Activated naive CD8-positive, alpha-beta T cell treated with anti-CD3 and anti-CD28 coated beads, Interleukin-2, amount 50 U/mL, for 24 hours (primary cell): ENCODE results near the gene CLEC17A.
"Not testable (repeated sequence)": the region's sequence is repeated elsewhere in the genome, so short reads cannot be mapped to it uniquely, and the experiment has no call there.

Experiments
- ATAC-seq: fragments of 150-1000 bp; cut with Tn5 transposase; one replicate; pipeline ENCODE4 v1.10.0; 2021
- DNase-seq: peaks from one replicate; pipeline ENCODE4 v3.0.0; 2021
- H3K27ac Mint-ChIP-seq: one replicate; pipeline ENCODE4 v1.8.0; 2021; ENCODE audit warnings: mild to moderate bottlenecking, mixed read lengths
- H3K27me3 Mint-ChIP-seq: one replicate; pipeline ENCODE4 v1.8.0; 2021; ENCODE audit warnings: mixed read lengths
- H3K36me3 Mint-ChIP-seq: one replicate; pipeline ENCODE4 v1.8.0; 2021; ENCODE audit warnings: low read depth, mixed read lengths
- H3K4me1 Mint-ChIP-seq: one replicate; pipeline ENCODE4 v1.8.0; 2021; ENCODE audit warnings: mixed read lengths
- H3K4me3 Mint-ChIP-seq: one replicate; pipeline ENCODE4 v1.8.0; 2021; ENCODE audit warnings: mild to moderate bottlenecking, moderate library complexity, mixed read lengths
- H3K9me3 Mint-ChIP-seq: one replicate; pipeline ENCODE4 v1.8.0; 2021; ENCODE audit warnings: mixed read lengths

Gene CLEC17A

DNA sequence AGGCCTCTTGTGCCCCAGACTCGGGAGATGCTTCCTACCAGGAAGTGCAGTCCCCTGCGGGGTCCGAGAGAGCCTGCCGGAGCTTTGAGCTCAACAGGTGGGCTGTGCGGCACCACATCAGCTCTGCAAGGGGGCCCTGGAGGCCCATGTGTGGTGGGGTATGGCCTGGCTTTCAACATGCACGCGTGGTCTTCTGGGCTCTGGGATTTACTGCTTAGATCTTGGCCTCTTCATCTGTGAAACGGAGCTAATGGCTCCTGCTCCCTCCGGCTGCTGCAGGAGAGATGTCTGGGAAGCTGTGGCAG, 29.0 kb upstream of the CLEC17A start:
- H3K27ac Mint-ChIP-seq = peak overlapping the region; percentile 52

GRCh38 chr19:14554382-14554812, 28.5 kb upstream of the CLEC17A start:
- Mint-ChIP-seq H3K9me3 (no peaks in the 10 kb centered on the region), H3K4me1 (peaks cover 55% of the 10 kb centered on the region), H3K27me3 (no peaks in the 10 kb centered on the region), H3K4me3 (no peak overlapping the region), H3K36me3 (peaks cover 1% of the 10 kb centered on the region), H3K27ac (peak overlapping the region; percentile 12)
- no peak for ATAC-seq
- DNase-seq = no peak

More for the DNA sequence above, 29.0 kb upstream of the CLEC17A start:
- Mint-ChIP-seq H3K36me3 (peaks cover 1% of the 10 kb centered on the region), H3K4me3 (no peak overlapping the region), H3K27me3 (no peaks in the 10 kb centered on the region), H3K4me1 (peaks cover 55% of the 10 kb centered on the region), H3K9me3 (no peaks in the 10 kb centered on the region)
- DNase-seq (no peak), ATAC-seq (no peak)

GRCh38 chr19:14555918-14556661, 26.8 kb upstream of the CLEC17A start:
- DNase-seq (no peak), ATAC-seq (no peak)
- no peaks in the 10 kb centered on the region for H3K27me3 Mint-ChIP-seq
- H3K4me3 Mint-ChIP-seq = no peak overlapping the region
- H3K9me3 Mint-ChIP-seq = no peaks in the 10 kb centered on the region
- no peaks in the 10 kb centered on the region for H3K36me3 Mint-ChIP-seq
- H3K27ac Mint-ChIP-seq = no peak overlapping the region
- H3K4me1 Mint-ChIP-seq = peaks cover 49% of the 10 kb centered on the region

DNA sequence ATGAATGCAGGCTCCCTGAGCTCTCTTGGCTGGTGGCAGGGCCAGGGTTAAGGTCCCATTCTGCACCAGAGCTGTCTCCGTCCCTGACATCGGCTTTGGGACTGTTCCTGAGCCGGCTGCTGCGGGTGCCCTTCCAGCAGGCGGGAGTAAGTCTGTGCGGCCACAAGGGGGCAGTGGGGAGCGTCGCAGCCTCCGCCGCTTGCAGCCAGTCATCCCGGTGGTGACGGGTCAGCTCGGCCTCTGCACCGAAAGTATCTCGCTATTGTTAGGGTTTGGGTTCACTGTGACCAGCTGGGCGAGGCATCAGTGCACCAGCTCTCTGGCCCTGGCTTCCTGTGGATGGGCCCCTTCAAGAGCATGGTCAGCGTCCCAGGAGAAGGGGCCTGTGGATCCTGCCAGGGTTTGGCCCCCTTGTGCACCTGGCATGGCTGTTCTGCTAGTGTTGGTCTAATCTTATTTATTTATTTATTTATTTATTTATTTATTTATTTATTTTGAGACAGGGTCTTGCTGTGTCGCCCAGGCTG, 26.2 kb upstream of the CLEC17A start:
- H3K4me3 Mint-ChIP-seq = no peak overlapping the region
- H3K4me1 Mint-ChIP-seq = peaks cover 47% of the 10 kb centered on the region
- H3K27me3 Mint-ChIP-seq = no peaks in the 10 kb centered on the region

DNA sequence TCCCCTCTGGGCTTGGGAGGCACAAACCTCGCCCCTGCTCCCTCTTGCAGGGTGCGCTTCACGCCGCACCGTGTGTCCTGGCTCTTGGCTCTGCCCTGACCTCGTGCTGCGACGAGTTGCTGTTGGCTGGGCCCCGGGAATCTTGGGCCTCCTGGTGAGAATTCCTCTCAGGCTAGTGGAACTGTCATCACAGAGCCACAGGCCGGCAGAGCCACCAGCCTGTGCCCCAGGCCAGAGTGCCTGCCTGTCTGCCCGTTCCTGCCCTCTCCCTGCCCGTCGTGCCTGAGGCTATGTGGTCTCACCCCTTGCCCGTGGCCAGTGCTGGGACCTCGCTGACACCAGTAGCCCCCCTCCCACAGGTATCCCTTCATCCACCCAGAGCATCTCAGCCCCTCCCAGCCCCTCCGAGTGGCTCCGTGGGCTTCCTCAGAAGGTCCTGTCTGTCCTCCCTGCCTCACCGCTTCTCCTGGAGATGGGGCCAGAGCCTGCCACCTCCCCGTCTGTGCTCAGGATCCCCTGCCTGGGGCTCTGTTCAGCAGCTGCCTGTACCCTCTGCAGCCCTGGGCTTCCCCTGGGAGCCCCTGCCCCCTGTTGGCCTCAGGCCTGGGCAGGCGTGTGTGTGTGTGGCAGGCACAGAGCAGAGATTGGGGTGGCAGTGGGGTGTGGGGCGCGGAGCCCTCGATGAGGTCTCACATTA, 24.4 kb upstream of the CLEC17A start:
- H3K36me3 Mint-ChIP-seq = no peaks in the 10 kb centered on the region
- no peaks in the 10 kb centered on the region for H3K9me3 Mint-ChIP-seq
- H3K4me3 Mint-ChIP-seq = no peak overlapping the region
- no peak for ATAC-seq
- H3K27me3 Mint-ChIP-seq = no peaks in the 10 kb centered on the region
- no peak overlapping the region for H3K27ac Mint-ChIP-seq
- peaks cover 37% of the 10 kb centered on the region for H3K4me1 Mint-ChIP-seq
- DNase-seq = no peak

More for the DNA sequence above, 26.2 kb upstream of the CLEC17A start:
- Mint-ChIP-seq H3K36me3 (no peaks in the 10 kb centered on the region), H3K9me3 (no peaks in the 10 kb centered on the region), H3K27ac (no peak overlapping the region)
- DNase-seq = peak; percentile 84
- ATAC-seq = peak; percentile 65

DNA sequence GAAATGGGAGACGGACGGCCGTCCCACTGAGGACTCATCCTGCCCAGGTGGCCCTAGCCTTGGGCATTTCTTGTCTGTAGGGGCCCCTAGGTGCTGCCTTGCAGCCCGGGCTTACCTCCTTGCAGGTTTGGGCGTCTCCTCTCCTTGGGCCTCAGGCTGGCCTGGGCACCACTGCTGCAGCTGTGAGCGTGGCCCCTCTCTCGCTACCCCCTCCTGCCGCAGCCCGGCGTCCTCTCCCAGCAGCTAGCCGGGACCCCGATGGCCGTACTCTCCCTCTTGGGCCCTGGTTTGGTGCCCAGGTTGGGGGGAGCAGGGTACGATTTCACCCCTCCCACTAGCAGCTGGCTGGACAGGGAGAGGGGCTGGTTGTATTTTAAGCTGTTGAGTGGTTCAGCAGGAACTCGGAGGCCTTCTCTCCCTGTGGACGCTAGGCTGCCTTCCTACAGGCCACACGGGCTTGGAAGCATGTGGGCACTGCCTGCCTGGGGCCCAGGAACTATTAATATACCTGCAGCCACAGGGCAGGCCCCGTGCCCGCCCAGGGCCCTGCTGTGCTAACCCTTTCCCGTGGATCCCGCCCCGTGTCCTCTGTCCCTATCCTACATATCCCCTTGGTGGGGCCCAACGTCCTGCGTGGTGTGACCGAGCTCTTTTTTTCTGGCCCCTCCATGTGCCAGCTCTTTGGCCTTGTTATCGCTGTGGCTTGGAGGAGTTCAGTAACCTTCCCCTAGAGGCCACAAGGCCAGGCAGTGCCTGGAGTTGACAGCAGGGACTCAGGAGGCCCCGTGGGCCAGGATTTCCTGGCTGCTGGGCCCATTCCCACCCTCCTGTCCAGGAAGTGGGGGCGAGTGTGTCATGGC, 22.7 kb upstream of the CLEC17A start:
- Mint-ChIP-seq H3K4me1 (peaks cover 34% of the 10 kb centered on the region), H3K4me3 (no peak overlapping the region), H3K9me3 (no peaks in the 10 kb centered on the region), H3K36me3 (peaks cover 3% of the 10 kb centered on the region), H3K27me3 (no peaks in the 10 kb centered on the region), H3K27ac (no peak overlapping the region)
- DNase-seq = no peak
- ATAC-seq = no peak

DNA sequence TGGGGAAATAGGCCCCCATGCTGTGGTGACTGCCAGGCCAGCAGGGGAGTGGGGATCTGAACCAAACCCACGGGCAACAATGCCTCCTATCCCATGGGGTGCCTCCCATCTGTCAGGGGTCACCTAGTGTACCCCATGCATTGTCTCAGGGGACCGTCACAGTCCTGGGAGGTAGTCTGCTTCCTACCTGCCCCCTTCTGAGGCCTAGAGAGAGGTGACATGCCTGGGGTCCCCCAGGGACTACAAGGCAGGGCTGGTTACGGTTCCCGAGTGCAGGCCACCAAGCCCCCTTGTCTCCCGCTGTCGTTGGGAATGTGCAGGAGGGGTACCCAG, 22.1 kb upstream of the CLEC17A start:
- ATAC-seq = no peak
- H3K36me3 Mint-ChIP-seq = peaks cover 3% of the 10 kb centered on the region

DNA sequence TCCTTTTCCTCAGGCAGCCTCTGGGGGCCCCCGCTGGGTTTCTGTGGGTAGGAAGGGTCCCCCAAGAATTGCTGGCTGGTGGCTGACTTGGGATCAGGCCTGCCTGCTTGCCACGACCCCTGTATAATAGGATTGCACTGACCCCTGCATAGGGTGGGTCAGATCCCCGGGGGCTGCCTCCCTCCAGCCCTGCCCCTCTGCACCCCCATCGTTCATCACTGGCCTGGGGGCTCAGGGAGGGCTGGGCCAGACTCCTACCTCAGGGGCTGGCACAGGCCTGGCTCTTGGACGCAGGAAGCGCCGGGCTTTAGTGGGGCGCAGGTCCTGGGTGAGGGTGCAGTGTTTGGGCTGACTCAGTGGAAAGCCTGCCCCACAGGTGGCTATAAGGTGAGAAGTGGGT, 21.6 kb upstream of the CLEC17A start:
- no peak overlapping the region for H3K4me3 Mint-ChIP-seq
- peaks cover 29% of the 10 kb centered on the region for H3K4me1 Mint-ChIP-seq

More for the DNA sequence above, 22.1 kb upstream of the CLEC17A start:
- H3K27me3 Mint-ChIP-seq = no peaks in the 10 kb centered on the region
- no peak for DNase-seq
- no peaks in the 10 kb centered on the region for H3K9me3 Mint-ChIP-seq
- peaks cover 34% of the 10 kb centered on the region for H3K4me1 Mint-ChIP-seq
- no peak overlapping the region for H3K27ac Mint-ChIP-seq
- no peak overlapping the region for H3K4me3 Mint-ChIP-seq

GRCh38 chr19:14561847-14562351, 21.0 kb upstream of the CLEC17A start:
- peaks cover 3% of the 10 kb centered on the region for H3K36me3 Mint-ChIP-seq
- no peaks in the 10 kb centered on the region for H3K27me3 Mint-ChIP-seq
- no peak overlapping the region for H3K4me3 Mint-ChIP-seq
- no peaks in the 10 kb centered on the region for H3K9me3 Mint-ChIP-seq
- H3K4me1 Mint-ChIP-seq = peaks cover 23% of the 10 kb centered on the region
- H3K27ac Mint-ChIP-seq = no peak overlapping the region
- ATAC-seq = no peak
- no peak for DNase-seq

More for the DNA sequence above, 21.6 kb upstream of the CLEC17A start:
- peaks cover 3% of the 10 kb centered on the region for H3K36me3 Mint-ChIP-seq
- no peak overlapping the region for H3K27ac Mint-ChIP-seq
- DNase-seq = no peak
- H3K9me3 Mint-ChIP-seq = no peaks in the 10 kb centered on the region
- ATAC-seq = no peak
- H3K27me3 Mint-ChIP-seq = no peaks in the 10 kb centered on the region

- no peaks in the 10 kb centered on the region for H3K9me3 Mint-ChIP-seq
- no peak for DNase-seq
- no peak overlapping the region for H3K27ac Mint-ChIP-seq
- peaks cover 8% of the 10 kb centered on the region for H3K36me3 Mint-ChIP-seq
- peaks cover 30% of the 10 kb centered on the region for H3K4me1 Mint-ChIP-seq
- ATAC-seq = no peak
- H3K27me3 Mint-ChIP-seq = no peaks in the 10 kb centered on the region
- no peak overlapping the region for H3K4me3 Mint-ChIP-seq
Measured at GRCh38 chr19:14562660-14563589, 20.0 kb upstream of the CLEC17A start.

GRCh38 chr19:14563590-14563926, 19.3 kb upstream of the CLEC17A start:
- Mint-ChIP-seq H3K36me3 (peaks cover 8% of the 10 kb centered on the region), H3K27me3 (no peaks in the 10 kb centered on the region), H3K9me3 (no peaks in the 10 kb centered on the region), H3K27ac (peak overlapping the region; percentile 78), H3K4me3 (no peak overlapping the region), H3K4me1 (peaks cover 32% of the 10 kb centered on the region)
- ATAC-seq (no peak), DNase-seq (no peak)

GRCh38 chr19:14563989-14564651, 18.8 kb upstream of the CLEC17A start:
- peak overlapping the region; percentile 78 for H3K27ac Mint-ChIP-seq
- H3K9me3 Mint-ChIP-seq = no peaks in the 10 kb centered on the region
- H3K36me3 Mint-ChIP-seq = peaks cover 8% of the 10 kb centered on the region
- peaks cover 33% of the 10 kb centered on the region for H3K4me1 Mint-ChIP-seq
- no peak overlapping the region for H3K4me3 Mint-ChIP-seq
- ATAC-seq (peak; percentile 60), DNase-seq (peak; percentile 64)
- H3K27me3 Mint-ChIP-seq = no peaks in the 10 kb centered on the region

DNA sequence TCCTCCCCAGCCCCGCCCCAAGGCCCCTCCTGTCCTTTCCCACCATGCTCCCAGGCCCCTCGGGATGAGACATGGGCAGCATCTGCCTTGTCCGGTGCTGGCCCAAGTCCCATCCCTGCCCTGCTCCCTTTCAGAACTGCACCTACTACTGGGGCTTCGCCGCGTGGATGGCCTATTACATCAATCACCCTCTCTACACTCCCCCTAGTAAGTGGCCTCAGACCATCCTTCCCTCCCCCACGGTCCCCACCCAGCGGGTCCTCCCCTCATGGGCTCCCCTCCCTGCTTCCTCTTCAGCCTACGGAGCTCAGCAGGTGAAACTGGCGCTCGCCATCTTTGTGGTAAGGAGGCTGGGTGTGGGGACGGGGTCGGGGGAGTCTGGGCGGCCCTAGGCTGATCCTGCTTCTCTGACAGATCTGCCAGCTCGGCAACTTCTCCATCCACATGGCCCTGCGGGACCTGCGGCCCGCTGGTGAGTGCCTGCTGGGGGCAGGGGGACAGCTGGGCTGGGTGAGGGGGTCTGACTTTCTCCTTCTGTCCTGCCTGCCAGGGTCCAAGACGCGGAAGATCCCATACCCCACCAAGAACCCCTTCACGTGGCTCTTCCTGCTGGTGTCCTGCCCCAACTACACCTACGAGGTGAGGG, 18.1 kb upstream of the CLEC17A start:
- not testable (repeated sequence) for H3K9me3 Mint-ChIP-seq, H3K36me3 Mint-ChIP-seq, H3K27ac Mint-ChIP-seq, H3K4me3 Mint-ChIP-seq, H3K27me3 Mint-ChIP-seq, DNase-seq
- peak; percentile 6 for ATAC-seq
- H3K4me1 Mint-ChIP-seq = peaks cover 39% of the 10 kb centered on the region
